ENCODE data around the gene RHOB. TPM values are rescaled to one million over a fixed set of nuclear protein-coding genes. Genes with fewer than 3 reads are reported as not detected.

The RHOB gene
- total and polyA plus RNA-seq, 2 of the 13 experiments (the other 11 are each of a cell fraction or from before 2014, with no cell fraction given) = 192 to 268 TPM

GRCh38 chr2:20446255-20446916 is 488 bp upstream of the RHOB start (continued):
- TF ChIP-seq REST (IDR thresholded peaks at IDR 0.05; ENCODE audit: borderline replicate concordance in 1 of 2, low read depth in 1 of 2, low read length in 2 of 2) (no peak), MYC (CRISPR knock-in tag; IDR thresholded peaks at IDR 0.05; ENCODE audit: borderline replicate concordance) (no peak; the same call in 1 of the 2 replicates), BRD4 (CRISPR knock-in tag; IDR thresholded peaks at IDR 0.05) (no peak), ZSCAN30 (CRISPR knock-in tag; IDR thresholded peaks at IDR 0.05) (no peak), EP300 (IDR thresholded peaks at IDR 0.05; ENCODE audit: low read depth in 2 of 2, low read length in 2 of 2) (peak in 1 of 2 experiments; percentile 78; a peak in 2 of 4 replicates), EP300 (CRISPR knock-in tag; IDR thresholded peaks at IDR 0.05; ENCODE audit: borderline replicate concordance) (no peak), IKZF1 (IDR thresholded peaks at IDR 0.05) (no peak), WIZ (CRISPR knock-in tag; IDR thresholded peaks at IDR 0.05) (0 out of 2 replicates have a peak, but pooled peaks have one; percentile 19), DDIT3 (CRISPR knock-in tag; IDR thresholded peaks at IDR 0.05) (no peak), PRDM15 (CRISPR knock-in tag; IDR thresholded peaks at IDR 0.05) (no peak), ZBED4 (CRISPR knock-in tag; IDR thresholded peaks at IDR 0.05; ENCODE audit: borderline replicate concordance) (no peak), DZIP1 (CRISPR knock-in tag; IDR thresholded peaks at IDR 0.05) (peak; percentile 15; the same call in 1 of the 2 replicates), CENPX (CRISPR knock-in tag; IDR thresholded peaks at IDR 0.05) (no peak), NFE2 (CRISPR knock-in tag; IDR thresholded peaks at IDR 0.05) (no peak), FOXK2 (IDR thresholded peaks at IDR 0.05) (no peak)
